Esophagus muscularis mucosa (tissue), 4 donors: ENCODE data around the gene TBX2.

Experiments
- CTCF ChIP-seq, 3 experiments: fragments of 200-600 bp in 2 of 3; fragments of 450-650 bp in 1 of 3; sonication (generic) in 2 of 3; IDR thresholded peaks; one replicate each; pipeline ENCODE4 v1.5.1; 2017 to 2019; ENCODE audit warnings: antibody characterized with exemption in 3 of 3, mild to moderate bottlenecking in 2 of 3, moderate library complexity in 1 of 3
- EP300 ChIP-seq: sonication (generic); formaldehyde crosslinking; IDR thresholded peaks from one replicate; pipeline ENCODE4 v1.6.1; 2017; ENCODE audit warnings: antibody characterized with exemption
- POLR2AphosphoS5 ChIP-seq, 2 donors: sonication (generic); formaldehyde crosslinking; IDR thresholded peaks; one replicate each; pipeline ENCODE4 v1.6.1; 2017; ENCODE audit warnings: antibody characterized with exemption in 2 of 2

- TF ChIP-seq CTCF (IDR thresholded peaks at IDR 0.05) = no peak
- no peak for TF ChIP-seq POLR2AphosphoS5 (IDR thresholded peaks at IDR 0.05)
- no peak for TF ChIP-seq EP300
Observed at GRCh38 chr17:61398721-61399130, 917 bp upstream of the TBX2 start.
